Measurements from ENCODE around the gene COL5A1.
A peak's percentile ranks its signal among the peaks of the same experiment; 100 is the strongest.

The COL5A1 gene

DNA sequence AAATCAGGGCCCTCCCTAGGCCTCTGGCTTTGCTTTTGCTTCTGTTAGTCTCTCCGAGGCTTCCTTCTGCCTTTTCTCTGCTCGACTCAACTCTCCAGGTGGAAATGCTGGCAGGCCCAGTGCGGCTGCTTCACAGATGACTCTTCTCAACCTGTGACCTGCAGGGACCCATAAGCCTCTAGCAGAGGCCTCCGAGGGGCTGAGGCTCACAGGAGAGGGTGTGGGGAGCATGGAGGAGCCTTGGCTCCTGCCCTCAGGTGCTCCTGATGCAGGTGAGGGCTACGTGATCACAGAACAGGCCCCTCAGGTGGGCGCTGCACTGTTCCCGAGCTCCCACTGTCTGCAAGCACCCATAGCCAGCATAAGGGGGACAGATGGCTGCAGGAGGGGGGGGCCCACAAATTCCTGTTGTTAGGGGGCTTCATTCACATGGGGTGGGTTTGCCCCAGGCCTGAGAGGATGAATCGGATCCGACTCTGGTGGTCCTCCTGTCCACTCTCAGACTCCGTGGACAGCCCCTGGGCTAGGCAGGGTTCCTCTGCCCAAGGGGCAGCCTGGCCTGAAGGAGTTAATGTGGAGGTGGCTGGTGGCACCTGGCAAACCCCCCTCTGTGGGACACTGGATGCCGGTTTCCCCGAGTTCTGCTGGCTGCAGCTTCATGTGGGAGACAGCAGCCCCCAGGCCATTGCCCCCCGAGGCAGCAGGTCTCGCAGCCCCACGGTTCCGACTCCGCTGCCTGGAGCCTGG, 228.1 kb downstream of the COL5A1 start:
- Mint-ChIP-seq H3K4me1 (no peaks in the 10 kb centered on the region), H3K27me3 (ENCODE audit: low read depth) (peaks cover 8% of the 10 kb centered on the region), H3K9me3 (peaks cover 11% of the 10 kb centered on the region), H3K4me3 (no peak overlapping the region), H3K36me3 (ENCODE audit: low read depth) (no peaks in the 10 kb centered on the region), H3K27ac (no peak overlapping the region)
- TF ChIP-seq, protein P1, sequence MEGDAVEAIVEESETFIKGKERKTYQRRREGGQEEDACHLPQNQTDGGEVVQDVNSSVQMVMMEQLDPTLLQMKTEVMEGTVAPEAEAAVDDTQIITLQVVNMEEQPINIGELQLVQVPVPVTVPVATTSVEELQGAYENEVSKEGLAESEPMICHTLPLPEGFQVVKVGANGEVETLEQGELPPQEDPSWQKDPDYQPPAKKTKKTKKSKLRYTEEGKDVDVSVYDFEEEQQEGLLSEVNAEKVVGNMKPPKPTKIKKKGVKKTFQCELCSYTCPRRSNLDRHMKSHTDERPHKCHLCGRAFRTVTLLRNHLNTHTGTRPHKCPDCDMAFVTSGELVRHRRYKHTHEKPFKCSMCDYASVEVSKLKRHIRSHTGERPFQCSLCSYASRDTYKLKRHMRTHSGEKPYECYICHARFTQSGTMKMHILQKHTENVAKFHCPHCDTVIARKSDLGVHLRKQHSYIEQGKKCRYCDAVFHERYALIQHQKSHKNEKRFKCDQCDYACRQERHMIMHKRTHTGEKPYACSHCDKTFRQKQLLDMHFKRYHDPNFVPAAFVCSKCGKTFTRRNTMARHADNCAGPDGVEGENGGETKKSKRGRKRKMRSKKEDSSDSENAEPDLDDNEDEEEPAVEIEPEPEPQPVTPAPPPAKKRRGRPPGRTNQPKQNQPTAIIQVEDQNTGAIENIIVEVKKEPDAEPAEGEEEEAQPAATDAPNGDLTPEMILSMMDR (IDR thresholded peaks at IDR 0.05; ENCODE audit: unreplicated experiment in 3 of 3), result no peak

DNA sequence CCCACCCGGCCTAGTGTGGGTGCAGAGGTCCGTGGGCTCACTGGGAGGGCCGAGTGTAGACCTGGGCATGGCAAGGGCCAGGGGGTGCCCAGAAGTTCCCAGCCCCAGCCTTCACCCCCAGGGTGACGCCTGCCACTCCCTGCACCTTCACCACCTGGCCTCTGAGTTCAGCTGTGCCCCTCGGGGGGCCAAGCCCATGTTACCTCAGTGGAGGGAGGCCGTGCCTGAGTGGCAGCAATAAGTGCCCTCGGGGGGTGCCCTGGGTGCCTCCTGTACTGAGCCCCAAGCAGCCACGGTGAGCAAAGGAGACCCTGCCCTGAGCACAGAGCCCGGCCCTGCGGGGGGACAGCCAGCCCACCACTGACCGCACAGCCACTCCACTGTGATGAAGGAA, 228.7 kb downstream of the COL5A1 start:
- Mint-ChIP-seq H3K27ac (no peak overlapping the region), H3K4me1 (no peaks in the 10 kb centered on the region), H3K27me3 (ENCODE audit: low read depth) (peaks cover 11% of the 10 kb centered on the region), H3K36me3 (ENCODE audit: low read depth) (no peaks in the 10 kb centered on the region), H3K9me3 (peaks cover 15% of the 10 kb centered on the region), H3K4me3 (no peak overlapping the region)
- TF ChIP-seq, protein P1 (IDR thresholded peaks at IDR 0.05; ENCODE audit: unreplicated experiment in 3 of 3), result no peak

DNA sequence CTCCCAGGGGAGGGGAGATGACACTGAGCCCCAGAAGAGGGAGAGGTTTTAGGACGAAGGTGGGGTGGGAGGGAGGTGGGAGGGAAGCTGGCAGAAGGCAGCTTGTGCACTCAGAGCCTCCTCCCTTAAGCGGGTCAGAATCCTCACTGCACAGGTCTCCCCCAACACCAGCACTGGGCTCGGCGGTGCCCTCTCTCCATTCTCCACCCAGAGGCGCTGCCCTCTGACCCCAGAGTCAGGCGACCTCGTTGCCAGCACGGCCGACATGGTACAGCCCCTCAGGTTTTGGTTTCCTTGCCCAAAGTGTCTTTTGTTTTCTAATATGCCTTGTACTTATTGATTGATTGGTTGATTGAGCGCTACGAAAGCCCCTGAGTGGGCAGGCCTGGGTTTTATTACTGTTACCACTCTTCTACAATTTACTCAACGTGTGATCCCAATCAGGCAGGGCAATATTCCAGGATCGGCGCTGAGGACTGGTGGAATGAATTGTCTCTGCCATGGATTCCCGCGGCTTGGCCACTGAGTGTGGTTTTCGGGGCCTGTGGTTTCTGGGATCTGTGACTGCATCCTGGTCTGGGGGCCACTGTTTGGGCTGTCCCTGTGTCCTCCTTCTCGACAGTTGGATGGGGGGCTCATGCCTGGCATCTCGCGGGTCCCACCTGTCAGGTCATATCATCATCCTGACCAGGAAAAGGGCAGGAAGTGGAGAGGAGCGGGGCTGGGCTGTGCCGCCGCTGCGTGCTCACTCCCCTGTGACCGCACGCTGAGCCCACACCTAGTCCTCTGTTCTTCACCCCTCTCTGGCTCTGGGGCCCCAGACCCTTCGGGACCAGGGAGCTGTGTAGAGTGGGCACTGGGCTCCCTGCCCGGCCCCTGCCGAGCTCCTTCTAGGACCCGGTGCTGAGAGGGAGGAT, 229.4 kb downstream of the COL5A1 start:
- H3K27me3 Mint-ChIP-seq (ENCODE audit: low read depth), result peaks cover 12% of the 10 kb centered on the region
- H3K4me3 Mint-ChIP-seq, result no peak overlapping the region
- H3K27ac Mint-ChIP-seq, result no peak overlapping the region
- no peaks in the 10 kb centered on the region for H3K4me1 Mint-ChIP-seq
- H3K36me3 Mint-ChIP-seq (ENCODE audit: low read depth), result no peaks in the 10 kb centered on the region
- TF ChIP-seq, protein P1 (IDR thresholded peaks at IDR 0.05; ENCODE audit: unreplicated experiment in 3 of 3), result no peak
- H3K9me3 Mint-ChIP-seq, result peaks cover 12% of the 10 kb centered on the region

DNA sequence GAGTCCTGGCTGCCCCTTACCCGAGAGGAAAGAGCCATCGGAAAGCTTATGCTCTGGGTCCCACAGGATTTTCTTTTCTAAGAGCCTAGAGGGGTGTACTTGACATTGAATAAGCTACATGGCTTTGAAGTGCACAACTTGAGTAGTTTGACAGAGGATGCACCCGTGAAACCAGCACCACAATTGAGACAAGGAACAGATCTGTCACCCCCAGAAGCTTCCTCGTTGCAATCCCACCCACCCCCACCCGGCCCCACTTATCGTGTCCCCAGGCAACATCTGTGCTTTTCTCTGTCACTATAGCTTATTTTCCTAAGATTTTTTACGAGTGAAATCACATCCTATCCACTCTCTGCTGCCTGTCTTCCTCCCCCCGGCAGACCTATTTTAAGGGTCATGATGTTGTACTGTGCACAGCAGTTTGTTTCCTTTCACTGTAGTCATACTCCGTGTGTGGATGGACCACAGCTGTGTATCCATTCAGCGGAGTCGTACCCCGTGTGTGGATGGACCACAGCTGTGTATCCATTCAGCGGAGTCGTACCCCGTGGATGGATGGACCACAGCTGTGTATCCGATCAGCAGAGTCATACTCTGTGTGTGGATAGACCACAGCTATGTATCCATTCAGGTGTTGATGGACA, 230.2 kb downstream of the COL5A1 start:
- TF ChIP-seq, protein P1 (IDR thresholded peaks at IDR 0.05; ENCODE audit: unreplicated experiment in 3 of 3), result no peak
- Mint-ChIP-seq H3K4me1 (no peaks in the 10 kb centered on the region), H3K36me3 (ENCODE audit: low read depth) (no peaks in the 10 kb centered on the region), H3K9me3 (peaks cover 12% of the 10 kb centered on the region), H3K4me3 (no peak overlapping the region), H3K27ac (peak overlapping the region in 1 of 3 experiments; percentile 29), H3K27me3 (ENCODE audit: low read depth) (peaks cover 12% of the 10 kb centered on the region)

DNA sequence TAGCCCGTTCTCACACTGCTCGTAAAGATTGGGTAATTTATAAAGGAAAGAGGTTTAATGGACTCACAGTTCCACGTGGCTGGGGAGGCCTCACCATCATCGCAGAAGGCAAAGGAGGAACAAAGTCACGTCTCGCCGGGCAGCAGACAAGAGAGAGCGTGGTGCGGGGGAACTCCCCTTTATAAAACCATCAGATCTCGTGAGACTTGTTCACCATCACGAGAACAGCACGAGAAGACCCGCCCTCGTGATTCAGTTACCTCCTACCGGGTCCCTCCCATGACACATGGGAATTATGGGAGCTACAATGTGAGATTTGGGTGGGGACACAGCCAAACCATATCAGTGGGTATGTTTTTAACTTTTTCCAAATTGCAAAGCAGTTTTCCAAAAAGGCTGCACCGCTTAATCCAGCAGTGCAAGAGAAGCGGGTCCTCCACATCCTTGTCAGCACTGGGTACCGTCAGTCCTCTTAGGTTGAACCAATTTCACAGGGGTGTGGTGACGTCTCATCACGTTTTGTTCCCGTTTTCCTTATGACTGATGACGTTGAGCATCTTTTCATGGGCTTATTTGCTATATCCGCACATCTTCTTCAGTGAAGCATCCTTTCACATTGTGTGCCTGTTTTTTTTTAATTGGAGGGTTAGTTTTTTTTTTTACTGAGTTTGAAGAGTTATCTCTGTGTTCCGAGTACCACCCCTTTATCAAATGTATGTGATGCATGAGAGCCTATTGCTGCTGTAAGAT, 231.1 kb downstream of the COL5A1 start:
- H3K4me3 Mint-ChIP-seq, result no peak overlapping the region
- peaks cover 12% of the 10 kb centered on the region for H3K27me3 Mint-ChIP-seq (ENCODE audit: low read depth)
- no peak overlapping the region for H3K27ac Mint-ChIP-seq
- H3K4me1 Mint-ChIP-seq, result no peaks in the 10 kb centered on the region
- H3K36me3 Mint-ChIP-seq (ENCODE audit: low read depth), result no peaks in the 10 kb centered on the region
- TF ChIP-seq, protein P1 (IDR thresholded peaks at IDR 0.05; ENCODE audit: unreplicated experiment in 3 of 3), result no peak
- peaks cover 12% of the 10 kb centered on the region for H3K9me3 Mint-ChIP-seq

Data from nephron (organoid).